Activated CD8-positive, alpha-beta memory T cell treated with anti-CD3 and anti-CD28 coated beads, Interleukin-2, amount 50 U/mL, for 4 hours (primary cell): ENCODE data around the gene CXorf49.
"Not testable (repeated sequence)": the region's sequence is repeated elsewhere in the genome, so short reads cannot be mapped to it uniquely, and the experiment has no call there.

Experiments
- DNase-seq: peaks from one replicate; pipeline ENCODE4 v3.0.0-alpha.2; 2020

The CXorf49 gene

DNA sequence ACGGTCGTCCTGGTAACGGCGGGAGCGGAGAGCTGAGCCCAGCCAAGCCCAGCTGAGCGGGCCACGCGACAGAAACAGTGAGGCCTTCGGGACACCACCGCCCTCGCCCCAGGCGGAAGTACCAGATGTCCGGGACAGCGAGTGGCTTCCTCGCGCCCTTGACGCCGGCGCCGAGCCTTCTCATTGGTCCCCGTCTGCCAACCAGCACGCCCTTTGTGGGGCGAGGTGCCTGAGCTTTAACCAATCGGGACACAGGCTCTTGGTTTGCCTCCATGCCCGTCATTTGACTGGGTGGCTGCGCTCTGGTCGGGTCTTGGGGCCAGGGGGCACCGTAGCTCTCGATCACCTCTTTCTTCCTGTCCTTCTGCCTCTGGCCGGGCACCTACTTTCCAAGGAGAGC lies at the start of gene CXorf49:
CXorf49 (minus strand) TSS at position 101 of the 400 bp plus-strand sequence. CDS start 134 bp downstream, outside the sequence.
- DNase-seq = not testable (repeated sequence)

DNA sequence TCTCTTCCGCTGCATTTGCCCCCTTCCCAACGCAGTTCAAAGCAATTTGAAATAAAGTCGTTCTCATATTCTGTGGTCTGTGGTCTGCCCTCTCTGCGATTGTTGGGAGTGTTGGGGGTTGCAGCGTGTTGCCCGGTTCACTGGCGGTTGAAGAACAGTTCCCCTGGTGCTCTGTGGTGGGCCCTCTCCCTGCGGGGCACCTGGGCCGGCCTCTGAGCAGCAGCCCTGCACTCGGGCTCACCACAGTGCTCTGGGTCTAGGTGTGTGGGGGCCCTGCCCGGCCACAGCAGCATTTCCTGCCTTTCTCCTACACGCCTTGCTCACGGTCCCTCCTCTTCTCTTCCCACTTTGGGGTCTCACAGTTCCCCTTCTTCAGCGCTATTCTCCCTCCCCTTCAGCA lies 49.0 kb upstream of the CXorf49 start:
- not testable (repeated sequence) for DNase-seq

GRCh38 chrX:71765613-71766012 lies 47.5 kb upstream of the CXorf49 start:
- DNase-seq = not testable (repeated sequence)

GRCh38 chrX:71764832-71765231 lies 46.7 kb upstream of the CXorf49 start:
- not testable (repeated sequence) for DNase-seq

DNA sequence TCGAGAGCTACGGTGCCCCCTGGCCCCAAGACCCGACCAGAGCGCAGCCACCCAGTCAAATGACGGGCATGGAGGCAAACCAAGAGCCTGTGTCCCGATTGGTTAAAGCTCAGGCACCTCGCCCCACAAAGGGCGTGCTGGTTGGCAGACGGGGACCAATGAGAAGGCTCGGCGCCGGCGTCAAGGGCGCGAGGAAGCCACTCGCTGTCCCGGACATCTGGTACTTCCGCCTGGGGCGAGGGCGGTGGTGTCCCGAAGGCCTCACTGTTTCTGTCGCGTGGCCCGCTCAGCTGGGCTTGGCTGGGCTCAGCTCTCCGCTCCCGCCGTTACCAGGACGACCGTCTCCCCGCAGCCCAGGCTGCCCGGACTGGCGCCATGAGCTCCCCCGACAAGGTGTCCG lies 45.0 kb upstream of the CXorf49 start, which contains the start of gene CXorf49B:
CXorf49B (plus strand) TSS at position 301 of the 400 bp plus-strand sequence; CDS start at position 376, 75 bp downstream.
- DNase-seq = not testable (repeated sequence)

GRCh38 chrX:71760688-71761281 lies 42.7 kb upstream of the CXorf49 start:
- not testable (repeated sequence) for DNase-seq

GRCh38 chrX:71720289-71720886 lies 2.3 kb upstream of the CXorf49 start:
- not testable (repeated sequence) for DNase-seq

DNA sequence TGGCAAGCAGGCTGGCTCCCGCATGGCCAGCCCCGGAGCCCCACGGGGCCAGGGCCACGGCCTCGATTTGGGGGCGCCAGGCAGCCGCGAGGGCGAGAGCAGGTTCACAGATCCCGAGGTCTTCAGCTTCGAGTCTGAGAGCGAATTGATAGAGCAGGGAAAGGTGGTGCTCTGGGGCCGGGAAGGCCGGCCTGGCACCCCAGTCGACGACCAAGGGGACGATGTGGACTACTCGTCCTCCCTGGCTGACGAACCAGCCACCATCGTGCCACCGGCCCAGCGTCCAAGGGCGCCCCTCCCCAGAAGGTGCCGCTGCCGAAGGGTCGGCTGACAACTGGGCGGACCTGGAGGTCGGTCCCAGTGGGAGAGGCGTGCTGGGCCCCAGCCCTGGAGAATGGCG lies 1.1 kb upstream of the CXorf49 start:
- not testable (repeated sequence) for DNase-seq

GRCh38 chrX:71716323-71716722 lies 1.8 kb downstream of the CXorf49 start:
- DNase-seq = not testable (repeated sequence)

GRCh38 chrX:71715551-71715950 lies 2.5 kb downstream of the CXorf49 start:
- DNase-seq = not testable (repeated sequence)

- DNase-seq = not testable (repeated sequence)
Observed at GRCh38 chrX:71714064-71714463, 4.0 kb downstream of the CXorf49 start.

DNA sequence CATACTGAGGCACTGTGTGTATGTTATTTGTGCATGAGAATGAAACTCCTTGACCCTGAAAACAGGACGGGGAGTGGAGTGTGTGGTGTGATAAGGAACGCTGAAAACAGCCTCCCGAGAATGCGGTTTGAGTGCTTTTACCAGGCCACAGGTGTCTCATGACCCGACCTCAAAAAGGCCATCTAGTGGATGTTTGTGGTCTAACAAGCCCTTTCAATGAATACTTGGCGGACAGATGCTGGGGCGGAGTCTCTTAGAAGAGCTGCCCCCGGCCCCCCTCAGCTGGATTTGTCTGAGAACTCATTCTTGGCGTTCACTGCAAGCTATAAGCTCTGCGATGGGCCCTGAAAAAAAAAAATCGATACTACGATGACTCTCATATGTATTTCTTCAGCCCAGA lies 15.2 kb downstream of the CXorf49 start:
- not testable (repeated sequence) for DNase-seq

DNA sequence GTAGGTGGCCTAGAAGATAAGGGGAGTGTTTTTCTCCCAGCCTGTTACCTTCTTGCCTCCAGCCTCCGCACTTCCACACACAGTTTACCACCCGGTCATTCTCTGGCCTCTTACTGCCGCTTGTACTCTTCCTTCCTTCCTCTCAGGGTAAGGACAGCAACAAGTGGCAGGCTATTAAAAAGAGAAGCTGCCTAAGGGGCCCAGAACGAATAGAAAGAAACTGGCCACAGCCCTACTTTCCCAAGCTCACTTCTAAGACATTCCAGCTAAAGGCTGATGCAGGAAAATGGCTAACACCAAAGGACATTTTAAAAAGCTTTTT lies 19.1 kb downstream of the CXorf49 start:
- not testable (repeated sequence) for DNase-seq

DNA sequence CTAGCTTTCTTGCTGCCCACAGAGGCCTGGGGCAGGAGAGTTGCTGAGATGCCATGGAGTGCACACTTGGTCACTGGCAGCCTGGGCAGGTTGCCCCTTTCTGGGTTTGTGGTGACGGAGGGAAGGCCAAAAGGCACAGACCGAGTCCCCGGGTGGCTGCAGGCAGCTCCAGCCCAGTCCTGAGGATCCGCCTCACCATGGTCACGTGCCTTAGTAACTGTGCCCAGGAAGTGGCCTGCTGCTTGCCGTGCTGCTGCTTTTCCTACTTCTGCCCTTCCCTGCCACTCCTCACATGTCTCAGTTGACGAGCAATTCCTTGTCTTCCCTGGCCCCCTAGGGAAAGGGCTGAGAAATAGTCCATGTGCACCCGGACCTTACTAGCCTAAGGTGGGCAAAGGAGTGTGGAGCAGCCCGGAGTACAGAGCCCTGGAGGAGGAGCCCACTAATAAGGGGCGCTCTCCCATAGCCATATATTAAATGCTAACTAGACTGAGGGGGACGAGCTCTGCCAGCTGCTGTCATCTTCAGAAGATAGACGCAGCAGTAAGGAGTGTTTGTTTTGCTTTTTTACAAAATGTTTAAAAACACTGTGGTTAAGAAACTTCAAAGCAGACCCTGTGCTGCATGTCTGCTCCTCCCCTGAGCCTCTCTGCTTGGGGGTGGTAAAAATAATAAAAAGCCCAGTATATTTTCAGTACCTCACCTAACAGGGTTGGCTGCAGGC lies 19.6 kb downstream of the CXorf49 start:
- DNase-seq = not testable (repeated sequence)

- DNase-seq = not testable (repeated sequence)
Observed at GRCh38 chrX:71697466-71698298, 20.4 kb downstream of the CXorf49 start.

- not testable (repeated sequence) for DNase-seq
Observed at GRCh38 chrX:71696641-71697465, 21.2 kb downstream of the CXorf49 start.

GRCh38 chrX:71679575-71680207 lies 38.4 kb downstream of the CXorf49 start:
- DNase-seq = no peak

DNA sequence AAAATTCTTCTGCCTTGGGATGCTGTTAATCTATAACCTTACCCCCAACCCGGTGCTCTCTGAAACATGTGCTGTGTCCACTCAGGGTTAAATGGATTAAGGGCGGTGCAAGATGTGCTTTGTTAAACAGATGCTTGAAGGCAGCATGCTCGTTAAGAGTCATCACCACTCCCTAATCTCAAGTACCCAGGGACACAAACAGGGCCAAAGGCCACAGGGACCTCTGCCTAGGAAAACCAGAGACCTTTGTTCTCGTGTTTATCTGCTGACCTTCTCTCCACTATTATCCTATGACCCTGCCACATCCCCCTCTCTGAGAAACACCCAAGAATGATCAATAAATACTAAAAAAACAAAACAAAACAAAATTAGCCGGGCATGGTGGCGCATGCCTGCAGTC lies 40.9 kb downstream of the CXorf49 start:
- DNase-seq = not testable (repeated sequence)

DNA sequence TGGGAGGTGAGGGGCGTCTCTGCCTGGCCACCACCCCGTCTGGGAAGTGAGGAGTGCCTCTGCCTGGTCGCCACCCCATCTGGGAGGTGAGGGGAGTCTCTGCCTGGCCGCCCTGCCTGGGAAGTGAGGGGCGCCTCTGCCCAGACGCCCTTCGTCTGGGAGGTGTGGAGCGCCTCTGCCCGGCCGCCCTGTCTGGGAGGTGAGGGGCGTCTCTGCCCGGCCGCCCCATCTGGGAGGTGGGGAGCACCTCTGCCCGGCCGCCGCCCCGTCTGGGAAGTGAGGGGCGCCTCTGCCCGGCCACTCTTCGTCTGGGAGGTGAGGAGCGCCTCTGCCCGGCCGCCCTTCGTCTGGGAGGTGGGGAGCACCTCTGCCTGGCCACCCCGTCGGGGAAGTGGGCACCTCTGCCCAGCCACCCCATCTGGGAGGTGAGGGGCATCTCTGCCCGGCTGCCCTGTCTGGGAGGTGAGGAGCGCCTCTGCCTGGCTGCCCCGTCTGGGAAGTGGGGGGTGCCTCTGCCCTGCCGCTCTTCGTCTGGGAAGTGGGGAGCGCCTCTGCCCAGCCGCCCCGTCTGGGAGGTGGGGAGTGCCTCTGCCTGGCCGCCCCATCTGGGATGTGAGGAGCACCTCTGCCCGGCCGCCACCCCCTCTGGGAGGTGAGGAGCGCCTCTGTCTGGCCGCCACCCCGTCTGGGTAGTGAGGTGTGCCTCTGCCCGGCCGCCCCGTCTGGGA lies 41.9 kb downstream of the CXorf49 start:
- DNase-seq = not testable (repeated sequence)

GRCh38 chrX:71675636-71676035 lies 42.4 kb downstream of the CXorf49 start:
- DNase-seq = not testable (repeated sequence)

DNA sequence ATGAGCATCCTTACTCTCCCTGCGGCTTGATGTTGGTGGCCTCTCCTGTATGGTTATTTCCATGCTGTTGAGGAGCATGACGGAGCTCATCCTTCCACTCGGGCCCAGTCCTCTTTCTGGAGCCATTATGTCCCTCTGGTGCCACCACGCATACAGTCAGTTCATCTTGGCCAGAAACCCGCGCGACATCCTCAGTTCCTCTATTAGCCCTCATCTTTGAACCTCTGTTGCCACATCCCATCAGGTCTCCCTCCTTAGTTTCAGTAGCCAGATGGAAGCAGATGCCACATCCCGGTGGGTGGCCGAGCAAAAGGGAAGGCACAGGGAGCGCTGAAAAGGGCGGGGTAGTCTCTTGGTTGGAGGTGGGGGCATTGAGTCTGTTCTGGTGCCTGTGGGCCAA lies 46.1 kb downstream of the CXorf49 start:
- no peak for DNase-seq
